Measurements from ENCODE around the gene CDK19.

The CDK19 gene

GRCh38 chr6:110674096-110674495 is 141.2 kb downstream of the CDK19 start:
- no peak overlapping the region for H3K4me3 ChIP-seq (ENCODE audit: control insufficient read depth, low read depth, low read length)
- no peak for TF ChIP-seq CTCF (IDR thresholded peaks at IDR 0.05; ENCODE audit: control insufficient read depth, insufficient read depth, low read depth, low read length, missing control alignments)
- no peak for DNase-seq (ENCODE audit: low read depth)

- no peak for DNase-seq (ENCODE audit: low read depth)
- no peak for TF ChIP-seq CTCF (IDR thresholded peaks at IDR 0.05; ENCODE audit: control insufficient read depth, insufficient read depth, low read depth, low read length, missing control alignments)
- H3K4me3 ChIP-seq (ENCODE audit: control insufficient read depth, low read depth, low read length) = no peak overlapping the region
These were observed 143.1 kb downstream of the CDK19 start for GRCh38 chr6:110672122-110672521.

GRCh38 chr6:110671447-110671846 is 143.8 kb downstream of the CDK19 start:
- TF ChIP-seq CTCF (IDR thresholded peaks at IDR 0.05; ENCODE audit: control insufficient read depth, insufficient read depth, low read depth, low read length, missing control alignments) = no peak
- DNase-seq (ENCODE audit: low read depth) = no peak
- H3K4me3 ChIP-seq (ENCODE audit: control insufficient read depth, low read depth, low read length) = no peak overlapping the region

- H3K4me3 ChIP-seq (ENCODE audit: control insufficient read depth, low read depth, low read length) = no peak overlapping the region
- no peak for TF ChIP-seq CTCF (IDR thresholded peaks at IDR 0.05; ENCODE audit: control insufficient read depth, insufficient read depth, low read depth, low read length, missing control alignments)
- DNase-seq (ENCODE audit: low read depth) = no peak
These were observed 149.7 kb downstream of the CDK19 start for GRCh38 chr6:110665600-110665999.

GRCh38 chr6:110664933-110665332 is 150.3 kb downstream of the CDK19 start:
- TF ChIP-seq CTCF (IDR thresholded peaks at IDR 0.05; ENCODE audit: control insufficient read depth, insufficient read depth, low read depth, low read length, missing control alignments) = no peak
- DNase-seq (ENCODE audit: low read depth) = peak; percentile 23
- H3K4me3 ChIP-seq (ENCODE audit: control insufficient read depth, low read depth, low read length) = no peak overlapping the region

GRCh38 chr6:110662490-110663211 is 152.6 kb downstream of the CDK19 start:
- peak; percentile 37 for DNase-seq (ENCODE audit: low read depth)
- no peak for TF ChIP-seq CTCF (IDR thresholded peaks at IDR 0.05; ENCODE audit: control insufficient read depth, insufficient read depth, low read depth, low read length, missing control alignments)
- H3K4me3 ChIP-seq (ENCODE audit: control insufficient read depth, low read depth, low read length) = no peak overlapping the region
